Caco-2 (cell line): ENCODE results near the gene TEX14. TPM values are rescaled to one million over a fixed set of nuclear protein-coding genes. Genes with fewer than 3 reads are reported as not detected.

Experiments used
- BruUV-seq: library from RNA; stranded (reverse); fragments of 400-500 nt; replicated peaks from 2 replicates; lab custom pipeline; 2021; lab: Mats Ljungman, UMichigan
- CTCF ChIA-PET: fragments of 300-600 bp; sonication (Branson Sonifier 250); formaldehyde crosslinking; loops from one replicate; lab custom pipeline; 2022; ENCODE audit warnings: antibody characterized with exemption; lab: Charles Lee
- POLR2A ChIA-PET: fragments of 300-600 bp; sonication (Branson Sonifier 250); formaldehyde crosslinking; loops from one replicate; lab custom pipeline; 2022; ENCODE audit warnings: antibody characterized with exemption; lab: Charles Lee
- DNase-seq, 2 experiments: peaks; one replicate each; pipeline versions ENCODE4 v3.0.0 to v3.0.0-alpha.2; 2020 to 2022
- H3K27me3 ChIP-seq: replicated peaks from 2 replicates; pipeline ENCODE4 v1.6.0; 2011; ENCODE audit warnings: low read length; ENCODE audit not compliant: control insufficient read depth, insufficient read depth
- H3K36me3 ChIP-seq: 2 replicates; pipeline ENCODE4 v1.5.1; 2011; ENCODE audit warnings: low read length; ENCODE audit not compliant: control insufficient read depth, insufficient read depth
- H3K4me1 ChIP-seq: fragments of 250-450 bp; sonication (Bioruptor Pico); 2 replicates; pipeline ENCODE4 v1.5.1; 2020; ENCODE audit warnings: mild to moderate bottlenecking
- H3K4me3 ChIP-seq: 2 replicates; pipeline ENCODE4 v1.5.1; 2011; ENCODE audit warnings: low read depth, mild to moderate bottlenecking, control low read depth, low read length
- H3K9me3 ChIP-seq: fragments of 250-450 bp; sonication (Bioruptor Pico); 2 replicates; pipeline ENCODE4 v1.5.1; 2020; ENCODE audit warnings: mild to moderate bottlenecking, moderate library complexity
- H3K27ac Mint-ChIP-seq: one replicate; pipeline ENCODE4 v1.8.0; 2022; ENCODE audit warnings: mixed read lengths; ENCODE audit not compliant: unreplicated experiment
- H3K27me3 Mint-ChIP-seq: one replicate; pipeline ENCODE4 v1.8.0; 2022; ENCODE audit warnings: mixed read lengths; ENCODE audit not compliant: insufficient read depth, unreplicated experiment
- H3K36me3 Mint-ChIP-seq: one replicate; pipeline ENCODE4 v1.8.0; 2022; ENCODE audit warnings: mild to moderate bottlenecking, mixed read lengths; ENCODE audit not compliant: insufficient read depth, unreplicated experiment
- H3K4me1 Mint-ChIP-seq: one replicate; pipeline ENCODE4 v1.8.0; 2022; ENCODE audit warnings: low read depth, mixed read lengths; ENCODE audit not compliant: unreplicated experiment
- H3K4me3 Mint-ChIP-seq: one replicate; pipeline ENCODE4 v1.8.0; 2022; ENCODE audit warnings: mild to moderate bottlenecking, moderate library complexity, mixed read lengths; ENCODE audit not compliant: unreplicated experiment
- H3K9me3 Mint-ChIP-seq: one replicate; pipeline ENCODE4 v1.8.0; 2022; ENCODE audit warnings: mixed read lengths; ENCODE audit not compliant: unreplicated experiment
- CTCF ChIP-seq, 2 experiments: fragments of 200-600 bp in 1 of 2; IDR thresholded peaks; 1 replicate in 1 of 2; 2 replicates in 1 of 2; pipeline versions ENCODE4 v1.5.1 to v1.8.0; 2011 to 2022; ENCODE audit warnings: antibody characterized with exemption in 1 of 2, control low read depth in 1 of 2, inconsistent platforms in 1 of 2, low read depth in 1 of 2, low read length in 1 of 2, mild to moderate bottlenecking in 1 of 2, moderate library complexity in 1 of 2; ENCODE audit not compliant: insufficient read depth in 1 of 2, severe bottlenecking in 1 of 2, unreplicated experiment in 1 of 2
- intact Hi-C: fragments of 100-400 bp; cut with micrococcal nuclease; formaldehyde crosslinking; loops from one replicate; pipeline ENCODE4 v1.10.0; 2022; ENCODE audit not compliant: unreplicated experiment
- total RNA-seq: library from RNA; stranded (reverse); gene quantifications from 2 replicates; pipeline ENCODE4 v1.2.3, GENCODE V29; 2022

TEX14 gene
- total RNA-seq, 1 experiment from 2014 or later, result 0.54 TPM

- Histone ChIP-seq H3K4me3 (no peak overlapping the region), H3K36me3 (no peaks in the 10 kb centered on the region), H3K4me1 (no peaks in the 10 kb centered on the region; the same call in 1 of the 2 replicates), H3K27me3 (no peaks in the 10 kb centered on the region), H3K9me3 (no peaks in the 10 kb centered on the region; the same call in 1 of the 2 replicates)
- POLR2A ChIA-PET, result interaction anchor here (0.6 to 1.6 kb wide), 2 partner anchors 9 to 18 kb away, joined by 4 to 22 read pairs; no protein-coding TSS in a partner anchor
- H3K9me3 Mint-ChIP-seq, result no peaks in the 10 kb centered on the region
- TF ChIP-seq CTCF (IDR thresholded peaks at IDR 0.05; ENCODE audit: insufficient read depth in 1 of 2, low read depth in 1 of 2, low read length in 1 of 2, severe bottlenecking in 1 of 2, unreplicated experiment in 1 of 2), result no peak
- intact Hi-C loops, result no loop called here
- no peak overlapping the region for H3K4me3 Mint-ChIP-seq
- BruUV-seq, result no TSS peak
- CTCF ChIA-PET, result interaction anchor here (0.5 to 0.7 kb wide), 2 partner anchors 71 to 1197 kb away, joined by 3 to 6 read pairs; no protein-coding TSS in a partner anchor
- H3K36me3 Mint-ChIP-seq, result no peaks in the 10 kb centered on the region
- no peaks in the 10 kb centered on the region for H3K27me3 Mint-ChIP-seq
- DNase-seq, result no peak
- H3K4me1 Mint-ChIP-seq, result no peaks in the 10 kb centered on the region
- H3K27ac Mint-ChIP-seq, result no peak overlapping the region
Observed at GRCh38 chr17:58640202-58640601, 51.6 kb downstream of the TEX14 start.

DNA sequence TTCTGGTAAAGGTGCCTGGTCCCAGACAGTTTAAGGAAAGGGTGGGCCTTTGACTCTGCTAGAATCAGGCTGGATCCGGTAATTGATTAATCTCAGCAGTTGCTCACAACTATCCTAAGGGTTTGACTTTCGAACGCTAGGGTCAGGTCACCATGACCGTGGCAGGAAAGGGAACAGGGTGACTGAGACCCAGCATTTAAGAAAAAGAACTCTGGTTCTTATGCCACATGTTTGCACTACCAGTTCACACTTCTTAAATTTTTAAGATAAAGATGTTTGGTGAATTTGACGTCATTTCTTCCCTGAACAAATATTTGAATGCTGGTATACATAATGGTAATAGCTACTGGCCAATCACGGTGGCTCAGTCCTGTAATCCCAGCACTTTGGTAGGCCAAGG, 52.2 kb downstream of the TEX14 start:
- Histone ChIP-seq H3K4me1 (no peaks in the 10 kb centered on the region; the same call in 1 of the 2 replicates), H3K9me3 (no peaks in the 10 kb centered on the region; the same call in 1 of the 2 replicates), H3K27me3 (no peaks in the 10 kb centered on the region), H3K4me3 (no peak overlapping the region), H3K36me3 (no peaks in the 10 kb centered on the region)
- intact Hi-C loops, result loop anchor here (1.0 to 10.0 kb wide), 2 partner anchors 19 to 45 kb away; no protein-coding TSS in a partner anchor
- Mint-ChIP-seq H3K27ac (no peak overlapping the region), H3K36me3 (no peaks in the 10 kb centered on the region), H3K4me1 (no peaks in the 10 kb centered on the region), H3K27me3 (no peaks in the 10 kb centered on the region), H3K9me3 (no peaks in the 10 kb centered on the region), H3K4me3 (no peak overlapping the region)
- DNase-seq, result no peak
- CTCF ChIA-PET, result interaction anchor here (0.7 kb wide), 1 partner anchor 71 kb away, joined by 6 read pairs; no protein-coding TSS in a partner anchor
- TF ChIP-seq CTCF (IDR thresholded peaks at IDR 0.05; ENCODE audit: insufficient read depth in 1 of 2, low read depth in 1 of 2, low read length in 1 of 2, severe bottlenecking in 1 of 2, unreplicated experiment in 1 of 2), result no peak
- BruUV-seq, result no TSS peak
- POLR2A ChIA-PET, result interaction anchor here (1.6 kb wide), 1 partner anchor 8 kb away, joined by 22 read pairs; no protein-coding TSS in a partner anchor

DNA sequence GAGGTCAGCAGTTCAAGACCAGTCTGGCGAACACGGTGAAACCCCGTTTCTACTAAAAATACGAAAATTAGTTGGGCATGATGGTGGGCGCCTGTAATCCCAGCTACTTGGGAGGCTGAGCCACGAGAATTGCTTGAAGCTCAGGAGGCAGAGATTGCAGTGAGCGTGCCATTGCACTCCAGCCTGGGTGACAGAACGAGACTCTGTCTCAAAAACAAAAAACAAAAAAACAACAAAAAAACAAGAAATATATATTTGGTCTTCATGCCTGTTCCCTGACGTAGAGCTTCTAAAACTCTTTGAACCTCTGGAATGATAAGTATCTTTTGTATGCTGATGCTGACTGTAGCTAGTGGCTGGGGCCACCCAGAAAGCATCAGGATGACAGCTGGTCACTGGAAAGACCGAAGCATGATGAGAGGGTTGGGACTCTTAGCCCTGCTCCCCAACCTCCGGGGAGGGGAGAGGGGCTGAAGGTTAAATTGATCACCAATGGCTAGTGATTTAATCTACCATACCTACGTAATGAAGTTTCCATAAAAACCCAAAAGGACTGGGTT, 54.8 kb downstream of the TEX14 start:
- POLR2A ChIA-PET, result no interaction called here
- H3K36me3 ChIP-seq, result no peaks in the 10 kb centered on the region
- H3K4me1 ChIP-seq, result no peaks in the 10 kb centered on the region; the same call in 1 of the 2 replicates
- CTCF ChIA-PET, result no interaction called here
- BruUV-seq, result no TSS peak
- intact Hi-C loops, result loop anchor here (10.0 kb wide), 1 partner anchor 48 kb away; no protein-coding TSS in a partner anchor
- Mint-ChIP-seq H3K27ac (no peak overlapping the region), H3K4me3 (no peak overlapping the region), H3K9me3 (no peaks in the 10 kb centered on the region), H3K36me3 (peaks cover 6% of the 10 kb centered on the region), H3K4me1 (no peaks in the 10 kb centered on the region), H3K27me3 (no peaks in the 10 kb centered on the region)
- no peak for DNase-seq
- no peaks in the 10 kb centered on the region; the same call in 1 of the 2 replicates for H3K9me3 ChIP-seq
- H3K27me3 ChIP-seq, result no peaks in the 10 kb centered on the region
- TF ChIP-seq CTCF (IDR thresholded peaks at IDR 0.05; ENCODE audit: insufficient read depth in 1 of 2, low read depth in 1 of 2, low read length in 1 of 2, severe bottlenecking in 1 of 2, unreplicated experiment in 1 of 2), result no peak
- H3K4me3 ChIP-seq, result no peak overlapping the region
